Activated T-helper 2 cell treated with anti-CD3 and anti-CD28 coated beads, Interferon-gamma antibody, Interleukin-2, Interleukin-4, amounts not matched to agents 10 μg/mL and 5 μg/mL and 100 μg/mL, durations not matched to agents 14 hours and 24 hours and 36 hours (primary cell): ENCODE data around the gene TSEN54. TPM values are rescaled to one million over a fixed set of nuclear protein-coding genes. Genes with fewer than 3 reads are reported as not detected.

Experiments used
- DNase-seq: peaks from one replicate; pipeline ENCODE4 v3.0.0; 2021; ENCODE audit warnings: low spot score
- H3K27ac Mint-ChIP-seq: one replicate; pipeline ENCODE4 v1.8.0; 2021; ENCODE audit warnings: mixed read lengths
- H3K27me3 Mint-ChIP-seq: one replicate; pipeline ENCODE4 v1.8.0; 2021; ENCODE audit warnings: low read depth, mixed read lengths
- H3K36me3 Mint-ChIP-seq: one replicate; pipeline ENCODE4 v1.8.0; 2021; ENCODE audit warnings: low read depth, mixed read lengths
- H3K4me1 Mint-ChIP-seq: one replicate; pipeline ENCODE4 v1.8.0; 2021; ENCODE audit warnings: low read depth, mixed read lengths
- H3K4me3 Mint-ChIP-seq: one replicate; pipeline ENCODE4 v1.8.0; 2021; ENCODE audit warnings: low read depth, mild to moderate bottlenecking, moderate library complexity, mixed read lengths
- H3K9me3 Mint-ChIP-seq: one replicate; pipeline ENCODE4 v1.8.0; 2021; ENCODE audit warnings: mixed read lengths
- intact Hi-C: fragments of 100-400 bp; cut with micrococcal nuclease; formaldehyde crosslinking; loops from one replicate; pipeline ENCODE4 v1.15.1; 2023
- total RNA-seq: library from RNA; stranded (reverse); gene quantifications from 2 replicates; pipeline ENCODE4 v1.2.3, GENCODE V29; 2022

The TSEN54 gene
- total RNA-seq, 1 donor from 2014 or later, result 78.2 TPM

DNA sequence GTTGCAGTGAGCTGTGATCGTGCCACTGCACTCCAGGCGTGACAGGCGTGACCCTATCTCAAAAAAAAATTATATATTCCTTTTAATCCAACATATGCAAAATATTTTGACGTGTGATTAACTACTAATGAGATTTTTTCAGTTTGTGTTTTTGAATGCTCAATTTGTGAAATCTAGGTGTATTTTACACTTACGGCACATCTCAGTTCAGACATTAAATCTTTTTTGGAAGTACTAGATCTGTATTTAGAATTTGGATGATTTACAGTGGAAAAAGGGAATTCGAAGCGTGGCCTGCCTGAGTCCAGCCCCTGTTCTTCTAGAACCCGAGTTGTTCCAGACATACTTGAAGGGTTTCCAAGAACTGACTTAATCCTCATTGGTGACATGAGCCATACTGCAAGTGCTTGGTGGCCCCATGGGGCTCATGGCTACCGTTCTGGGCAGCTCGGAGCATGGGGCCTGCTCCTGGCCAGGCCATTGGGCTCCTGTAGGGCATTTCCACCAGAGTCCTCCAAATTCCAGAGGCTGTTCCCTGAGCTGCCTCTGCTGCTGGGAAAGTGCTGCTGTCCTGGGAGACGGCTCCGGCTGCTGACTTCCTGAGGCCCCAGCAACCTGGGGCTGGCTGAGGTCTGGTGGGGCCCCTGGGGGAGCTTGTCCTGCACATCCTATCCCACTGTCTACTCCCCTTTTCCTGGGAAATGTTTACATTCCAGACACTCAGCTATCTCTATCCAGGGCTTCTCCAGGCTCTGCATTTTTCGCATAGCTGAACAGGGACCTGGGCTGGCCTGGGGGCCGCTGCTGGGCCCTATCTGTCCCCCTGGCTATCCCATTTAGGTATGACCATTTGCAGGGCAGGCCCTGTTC is 36.3 kb downstream of the TSEN54 start:
- intact Hi-C loops, result no loop called here
- DNase-seq, result no peak
- Mint-ChIP-seq H3K36me3 (no peaks in the 10 kb centered on the region), H3K27me3 (no peaks in the 10 kb centered on the region), H3K27ac (no peak overlapping the region), H3K4me1 (no peaks in the 10 kb centered on the region), H3K4me3 (no peak overlapping the region), H3K9me3 (no peaks in the 10 kb centered on the region)

DNA sequence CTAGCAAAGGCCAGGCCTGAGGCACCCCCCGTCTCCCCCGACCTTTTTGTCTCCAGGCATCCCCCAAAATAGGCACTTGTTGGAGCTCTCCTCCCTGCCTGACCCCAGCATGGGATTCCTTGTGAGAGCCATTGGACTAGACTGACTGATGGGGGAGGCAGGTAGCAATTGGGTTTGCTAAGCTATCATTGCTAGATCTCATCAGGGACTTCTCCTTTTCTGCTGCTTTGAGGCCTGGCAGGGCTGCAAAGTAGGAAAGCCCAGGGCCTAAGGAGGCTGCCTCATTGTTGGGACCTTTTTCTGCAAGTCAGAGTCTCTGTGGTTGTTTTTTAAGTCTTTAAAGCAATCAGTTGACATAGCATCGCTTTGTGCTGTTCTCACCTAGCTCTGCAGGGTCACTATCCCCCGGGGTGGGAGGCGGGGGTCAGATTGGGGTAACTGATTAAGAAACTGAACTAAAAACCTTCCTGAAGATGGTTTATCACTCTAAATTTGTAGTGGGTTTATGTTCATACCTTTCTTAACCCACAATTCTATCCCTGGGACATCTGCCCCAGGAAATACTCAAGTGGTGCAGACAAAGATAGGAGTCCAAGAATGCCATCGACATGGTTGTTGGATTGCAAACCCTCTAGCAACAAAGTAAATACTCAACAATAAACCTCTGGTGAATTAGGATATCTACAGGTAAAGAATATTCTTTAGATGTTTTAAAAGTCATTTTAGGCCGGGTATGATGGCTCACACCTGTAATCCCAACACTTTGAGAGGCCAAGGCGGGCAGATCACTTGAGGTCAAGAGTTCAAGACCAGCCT is 37.2 kb downstream of the TSEN54 start:
- intact Hi-C loops, result no loop called here
- no peaks in the 10 kb centered on the region for H3K4me1 Mint-ChIP-seq
- DNase-seq, result no peak
- no peak overlapping the region for H3K27ac Mint-ChIP-seq
- H3K27me3 Mint-ChIP-seq, result no peaks in the 10 kb centered on the region
- no peak overlapping the region for H3K4me3 Mint-ChIP-seq
- no peaks in the 10 kb centered on the region for H3K36me3 Mint-ChIP-seq
- H3K9me3 Mint-ChIP-seq, result no peaks in the 10 kb centered on the region

DNA sequence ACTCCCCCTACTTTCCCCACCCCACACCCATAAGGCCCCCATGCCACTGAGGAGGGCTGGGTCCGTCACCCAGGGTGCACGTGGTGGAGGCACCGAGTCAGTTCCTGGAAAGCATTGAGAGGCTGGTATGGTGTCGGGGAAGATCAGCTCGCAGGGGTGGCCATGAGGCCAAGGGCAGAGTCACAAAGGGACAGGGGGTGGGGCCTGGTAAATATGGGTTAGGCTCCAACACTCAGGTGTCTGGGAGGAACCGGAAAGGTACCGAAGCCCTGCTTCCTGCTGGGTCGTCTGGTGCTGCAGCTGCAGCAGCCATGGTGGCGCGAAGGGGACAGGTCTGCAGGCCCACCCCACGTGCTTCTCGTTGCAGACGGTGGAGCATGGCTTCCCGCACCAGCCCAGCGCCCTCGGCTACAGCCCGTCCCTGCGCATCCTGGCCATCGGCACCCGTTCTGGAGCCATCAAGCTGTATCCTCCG is 39.4 kb downstream of the TSEN54 start:
- Mint-ChIP-seq H3K9me3 (no peaks in the 10 kb centered on the region), H3K4me3 (no peak overlapping the region), H3K27me3 (no peaks in the 10 kb centered on the region), H3K36me3 (no peaks in the 10 kb centered on the region), H3K4me1 (no peaks in the 10 kb centered on the region), H3K27ac (no peak overlapping the region)
- no peak for DNase-seq
- intact Hi-C loops, result no loop called here

GRCh38 chr17:75557075-75557851 is 40.9 kb downstream of the TSEN54 start:
- intact Hi-C loops, result no loop called here
- Mint-ChIP-seq H3K36me3 (no peaks in the 10 kb centered on the region), H3K27me3 (no peaks in the 10 kb centered on the region), H3K9me3 (no peaks in the 10 kb centered on the region), H3K27ac (no peak overlapping the region), H3K4me1 (no peaks in the 10 kb centered on the region), H3K4me3 (no peak overlapping the region)
- DNase-seq, result no peak

DNA sequence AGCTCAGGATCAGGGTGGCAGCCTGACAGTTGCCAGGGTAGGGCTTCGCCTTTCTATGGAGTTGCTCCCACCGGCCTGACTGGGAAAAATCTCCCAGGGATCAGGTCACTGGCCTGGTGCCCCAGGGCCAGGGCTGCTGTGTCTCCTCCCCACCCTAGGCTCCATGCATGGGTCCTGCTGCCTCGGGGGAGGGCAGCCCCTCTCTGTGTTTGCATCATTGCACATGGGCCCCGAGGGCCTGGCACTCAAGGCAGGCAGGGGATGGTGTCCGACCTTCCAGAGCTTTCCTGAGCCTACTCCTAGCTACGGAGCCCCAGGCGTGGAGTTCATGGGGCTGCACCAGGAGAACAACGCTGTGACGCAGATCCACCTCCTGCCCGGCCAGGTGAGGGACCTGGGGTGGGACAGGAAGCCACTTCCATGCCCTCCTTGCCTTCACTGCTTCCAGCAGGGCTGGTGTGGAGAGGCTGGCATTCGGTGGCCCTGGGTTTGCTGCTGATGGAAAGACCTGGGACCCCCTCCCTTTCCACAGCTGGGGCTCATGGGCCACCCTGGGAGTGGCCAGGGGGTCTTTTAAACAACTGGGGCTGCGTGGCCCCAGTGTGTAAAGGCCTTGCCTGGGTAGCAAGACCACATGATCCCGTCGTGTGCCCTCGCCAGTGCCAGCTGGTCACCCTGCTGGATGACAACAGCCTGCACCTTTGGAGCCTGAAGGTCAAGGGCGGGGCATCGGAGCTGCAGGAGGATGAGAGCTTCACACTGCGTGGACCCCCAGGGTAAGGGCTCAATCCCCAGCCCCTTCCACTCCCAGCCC is 41.7 kb downstream of the TSEN54 start:
- Mint-ChIP-seq H3K36me3 (no peaks in the 10 kb centered on the region), H3K4me3 (no peak overlapping the region), H3K27ac (no peak overlapping the region), H3K4me1 (no peaks in the 10 kb centered on the region), H3K27me3 (no peaks in the 10 kb centered on the region), H3K9me3 (no peaks in the 10 kb centered on the region)
- no peak for DNase-seq
- intact Hi-C loops, result no loop called here

DNA sequence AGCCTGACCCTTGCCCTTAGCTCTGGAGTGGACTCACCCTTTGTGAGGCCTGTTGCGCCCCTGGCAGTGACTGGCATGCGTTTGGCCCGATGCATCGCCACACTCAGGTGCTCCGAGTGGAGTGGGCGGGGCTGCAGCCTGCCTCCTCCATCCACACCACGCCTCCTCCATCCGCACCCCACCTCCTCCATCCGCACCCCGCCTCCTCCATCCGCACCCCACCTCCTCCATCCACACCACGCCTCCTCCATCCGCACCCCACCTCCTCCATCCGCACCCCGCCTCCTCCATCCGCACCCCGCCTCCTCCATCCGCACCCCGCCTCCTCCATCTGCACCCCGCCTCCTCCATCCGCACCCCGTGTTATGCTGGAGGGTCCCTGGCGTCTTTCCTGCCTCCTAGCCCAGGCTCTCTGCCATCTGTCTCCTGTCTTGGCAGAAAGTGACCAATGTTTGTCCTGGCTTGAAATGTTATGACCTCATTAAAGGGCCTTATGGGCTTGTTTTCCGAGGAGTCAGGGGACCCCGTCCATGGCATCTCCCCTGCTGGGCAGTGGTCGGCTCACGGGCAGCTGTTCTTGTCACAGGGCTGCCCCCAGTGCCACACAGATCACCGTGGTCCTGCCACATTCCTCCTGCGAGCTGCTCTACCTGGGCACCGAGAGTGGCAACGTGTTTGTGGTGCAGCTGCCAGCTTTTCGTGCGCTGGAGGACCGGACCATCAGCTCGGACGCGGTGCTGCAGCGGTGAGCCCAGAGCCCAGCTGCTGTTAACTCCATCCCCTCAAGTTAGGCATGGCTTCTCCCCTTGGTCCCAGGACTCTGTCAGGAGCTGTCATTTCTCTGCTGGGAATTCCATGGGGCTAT is 42.6 kb downstream of the TSEN54 start:
- intact Hi-C loops, result no loop called here
- Mint-ChIP-seq H3K4me3 (no peak overlapping the region), H3K4me1 (no peaks in the 10 kb centered on the region), H3K27ac (no peak overlapping the region), H3K27me3 (no peaks in the 10 kb centered on the region), H3K36me3 (no peaks in the 10 kb centered on the region), H3K9me3 (no peaks in the 10 kb centered on the region)
- no peak for DNase-seq

DNA sequence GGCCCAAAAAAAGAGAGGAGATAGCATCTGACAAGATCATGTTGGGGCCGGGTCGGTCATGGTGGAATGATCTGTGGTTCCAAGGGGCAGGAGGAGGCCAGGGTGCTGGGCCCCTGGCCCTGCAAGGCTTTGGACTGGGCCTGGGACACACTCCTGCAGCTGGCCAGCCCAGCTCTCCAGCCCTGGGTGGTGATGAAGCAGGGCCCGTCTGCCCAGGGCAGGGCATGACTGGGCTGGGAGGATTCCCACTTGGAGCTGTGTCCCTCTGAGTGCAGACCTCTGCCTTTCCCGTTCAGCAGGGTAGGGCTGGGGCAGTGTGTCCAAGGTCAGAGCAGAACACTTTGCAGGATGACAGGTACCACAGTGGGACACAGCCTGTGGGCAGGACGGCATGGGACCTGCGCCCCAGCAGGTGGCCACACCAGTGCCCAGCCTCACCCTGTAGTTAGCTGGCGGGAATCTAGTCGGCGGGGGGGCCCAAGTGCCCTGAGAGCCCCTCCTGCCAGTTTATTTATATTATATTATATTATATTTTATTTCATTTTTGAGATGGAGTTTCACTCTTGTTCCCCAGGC is 43.7 kb downstream of the TSEN54 start:
- intact Hi-C loops, result no loop called here
- H3K4me1 Mint-ChIP-seq, result no peaks in the 10 kb centered on the region
- H3K9me3 Mint-ChIP-seq, result no peaks in the 10 kb centered on the region
- no peaks in the 10 kb centered on the region for H3K27me3 Mint-ChIP-seq
- no peak for DNase-seq
- no peaks in the 10 kb centered on the region for H3K36me3 Mint-ChIP-seq
- no peak overlapping the region for H3K27ac Mint-ChIP-seq
- H3K4me3 Mint-ChIP-seq, result no peak overlapping the region

DNA sequence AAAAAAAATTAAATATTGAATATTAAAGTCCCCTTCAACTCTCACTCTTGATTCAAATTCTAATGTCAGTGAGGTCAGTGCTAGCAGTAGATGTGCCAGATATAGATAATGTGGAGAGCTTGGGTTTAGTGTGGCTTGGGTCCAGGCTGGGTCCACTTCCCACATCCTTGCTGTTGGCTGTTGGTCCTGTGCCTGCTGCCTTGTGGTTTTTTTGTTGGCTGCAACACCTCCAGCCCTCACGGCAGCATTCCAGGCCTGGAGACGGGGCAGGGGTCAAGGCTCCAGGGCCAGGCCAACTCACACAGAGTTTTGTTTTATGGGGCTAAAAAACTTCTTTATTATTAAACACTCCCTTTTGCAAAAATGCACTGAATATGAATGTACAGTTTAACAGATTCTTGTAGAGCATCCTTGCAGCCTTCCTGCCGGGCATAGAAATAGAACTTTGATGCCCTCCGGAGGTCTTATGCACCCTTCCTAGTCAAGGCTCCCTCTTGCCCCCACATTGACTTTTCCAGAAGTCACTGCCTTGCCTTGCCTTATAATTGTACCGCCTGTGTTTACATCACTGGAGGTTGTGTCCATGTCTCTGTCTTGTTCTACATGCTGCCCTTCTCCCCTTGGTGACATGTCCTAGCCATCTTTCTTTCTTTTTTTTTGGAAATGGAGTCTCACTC is 45.7 kb downstream of the TSEN54 start:
- H3K9me3 Mint-ChIP-seq, result no peaks in the 10 kb centered on the region
- H3K27ac Mint-ChIP-seq, result no peak overlapping the region
- no peak for DNase-seq
- intact Hi-C loops, result no loop called here
- no peaks in the 10 kb centered on the region for H3K27me3 Mint-ChIP-seq
- H3K4me3 Mint-ChIP-seq, result no peak overlapping the region
- H3K36me3 Mint-ChIP-seq, result no peaks in the 10 kb centered on the region
- H3K4me1 Mint-ChIP-seq, result no peaks in the 10 kb centered on the region

- intact Hi-C loops, result no loop called here
- H3K27me3 Mint-ChIP-seq, result no peaks in the 10 kb centered on the region
- no peaks in the 10 kb centered on the region for H3K9me3 Mint-ChIP-seq
- DNase-seq, result no peak
- H3K27ac Mint-ChIP-seq, result no peak overlapping the region
- H3K36me3 Mint-ChIP-seq, result no peaks in the 10 kb centered on the region
- H3K4me1 Mint-ChIP-seq, result no peaks in the 10 kb centered on the region
- no peak overlapping the region for H3K4me3 Mint-ChIP-seq
These were observed 46.9 kb downstream of the TSEN54 start for GRCh38 chr17:75563063-75563758.

- H3K4me1 Mint-ChIP-seq, result no peaks in the 10 kb centered on the region
- H3K4me3 Mint-ChIP-seq, result no peak overlapping the region
- H3K27ac Mint-ChIP-seq, result no peak overlapping the region
- intact Hi-C loops, result no loop called here
- H3K27me3 Mint-ChIP-seq, result no peaks in the 10 kb centered on the region
- DNase-seq, result no peak
- H3K9me3 Mint-ChIP-seq, result no peaks in the 10 kb centered on the region
- H3K36me3 Mint-ChIP-seq, result no peaks in the 10 kb centered on the region
These were observed 47.9 kb downstream of the TSEN54 start for GRCh38 chr17:75564195-75564594.
